ENCODE measurements around the gene C1QTNF8.

C1QTNF8 gene

DNA sequence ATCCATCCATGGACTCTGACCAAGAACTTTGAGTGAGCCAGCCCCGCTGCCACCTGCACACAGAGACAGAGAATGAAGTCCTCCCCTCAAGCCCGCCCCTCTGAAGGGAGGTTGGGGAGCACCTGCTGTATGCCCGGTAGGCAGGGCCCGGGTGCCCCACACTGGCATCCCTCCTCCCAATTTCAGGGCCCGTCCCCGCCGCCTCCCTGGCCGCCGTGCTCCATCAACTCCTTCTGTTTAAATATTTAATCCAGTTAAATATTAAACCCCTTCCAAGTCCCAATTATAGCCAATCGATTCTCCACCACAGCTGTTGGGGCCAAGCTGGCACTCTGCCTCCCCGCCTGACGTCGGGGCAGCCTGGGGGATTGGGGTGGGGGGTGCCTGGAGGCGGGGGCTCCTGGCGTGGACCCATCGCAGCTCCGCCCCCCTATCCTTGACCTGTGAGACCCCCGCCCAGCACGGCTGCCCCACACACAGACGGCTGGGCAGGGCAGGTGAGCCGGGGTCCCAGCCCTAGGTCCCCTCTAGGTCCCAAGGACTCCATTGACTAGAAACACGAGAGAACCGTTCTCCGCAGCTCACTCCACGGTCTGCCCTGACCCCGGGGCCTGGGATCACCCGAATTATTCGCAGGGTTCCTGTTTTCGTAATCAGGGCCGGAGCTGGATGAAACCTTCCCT lies 38.9 kb upstream of the C1QTNF8 start:
- Histone ChIP-seq H3K9me3 (replicated peaks; ENCODE audit: low read length) (no peaks in the 10 kb centered on the region), H3K36me3 (ENCODE audit: insufficient read depth, low read length) (no peaks in the 10 kb centered on the region), H3K4me1 (ENCODE audit: control insufficient read depth, insufficient read depth, low read length) (no peaks in the 10 kb centered on the region), H3K9ac (ENCODE audit: low read depth, low read length) (no peak overlapping the region), H3K27me3 (ENCODE audit: control insufficient read depth, insufficient read depth, low read length) (peaks cover 21% of the 10 kb centered on the region), H3K4me2 (ENCODE audit: low read length) (no peak overlapping the region), H3K4me3 (ENCODE audit: low read length) (no peak overlapping the region)

DNA sequence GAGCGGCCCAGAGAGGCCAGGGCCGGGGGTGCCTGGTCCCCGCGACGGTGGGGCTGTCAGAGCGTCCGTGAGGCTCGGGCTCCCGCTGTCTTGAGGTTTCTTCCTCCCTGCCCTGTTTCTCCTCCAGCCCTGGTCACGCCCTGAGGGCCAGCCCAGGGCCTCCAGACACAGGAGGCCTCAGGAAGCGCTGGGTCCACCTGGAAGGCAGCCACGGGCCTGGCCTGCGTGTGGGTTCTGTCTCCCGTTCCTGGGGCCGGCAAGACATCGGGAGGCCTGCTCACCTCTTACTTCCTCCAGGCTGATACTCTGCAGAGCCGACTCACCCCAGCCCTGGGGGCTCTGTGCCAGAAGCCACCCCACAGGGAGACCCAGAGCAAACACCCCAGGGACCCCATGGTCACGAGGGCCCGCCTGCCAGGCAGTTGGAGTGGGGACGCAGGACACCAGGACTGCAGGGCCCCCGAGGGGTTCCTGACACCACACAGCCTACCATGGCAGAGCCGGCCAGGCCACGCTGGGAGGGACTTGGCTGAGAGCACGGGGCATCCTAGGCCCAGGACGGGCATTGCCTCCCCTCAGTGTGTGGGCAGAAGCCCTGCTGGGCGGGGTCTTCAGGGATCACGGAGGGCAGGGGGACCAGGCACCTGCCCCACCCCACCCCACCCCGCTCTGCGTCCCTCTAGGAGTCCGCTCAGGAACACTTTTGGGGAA lies 37.9 kb upstream of the C1QTNF8 start:
- H3K4me3 ChIP-seq (ENCODE audit: low read length): no peak overlapping the region
- no peak overlapping the region for H3K4me2 ChIP-seq (ENCODE audit: low read length)
- H3K9ac ChIP-seq (ENCODE audit: low read depth, low read length): no peak overlapping the region

DNA sequence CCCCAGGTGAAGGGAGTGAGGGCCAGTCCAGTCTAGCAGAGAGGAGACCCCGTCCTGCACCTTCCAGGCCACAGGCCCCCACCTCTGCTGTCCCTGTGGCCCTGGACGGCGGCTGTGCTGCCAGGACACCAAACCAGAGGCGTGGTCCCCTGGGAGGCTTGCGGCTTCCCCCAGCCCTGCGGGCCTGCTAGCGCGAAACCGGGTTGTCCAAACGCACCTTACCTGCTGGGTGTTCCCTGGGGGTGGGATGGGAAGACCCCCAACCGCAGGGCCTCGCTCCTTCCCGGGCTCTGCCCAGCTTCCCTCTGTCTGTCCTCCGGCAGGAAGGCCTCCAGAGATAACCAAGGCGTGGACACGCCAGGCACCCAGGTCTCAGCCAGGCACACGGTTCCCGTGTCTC lies 37.2 kb upstream of the C1QTNF8 start:
- Histone ChIP-seq H3K4me3 (ENCODE audit: low read length) (no peak overlapping the region), H3K27me3 (ENCODE audit: control insufficient read depth, insufficient read depth, low read length) (peaks cover 21% of the 10 kb centered on the region), H3K9me3 (replicated peaks; ENCODE audit: low read length) (no peaks in the 10 kb centered on the region), H3K36me3 (ENCODE audit: insufficient read depth, low read length) (no peaks in the 10 kb centered on the region), H3K4me2 (ENCODE audit: low read length) (no peak overlapping the region), H3K9ac (ENCODE audit: low read depth, low read length) (no peak overlapping the region), H3K4me1 (ENCODE audit: control insufficient read depth, insufficient read depth, low read length) (no peaks in the 10 kb centered on the region)

More for the DNA sequence above, 37.9 kb upstream of the C1QTNF8 start:
- Histone ChIP-seq H3K27me3 (ENCODE audit: control insufficient read depth, insufficient read depth, low read length) (peaks cover 21% of the 10 kb centered on the region), H3K4me1 (ENCODE audit: control insufficient read depth, insufficient read depth, low read length) (no peaks in the 10 kb centered on the region), H3K36me3 (ENCODE audit: insufficient read depth, low read length) (no peaks in the 10 kb centered on the region), H3K9me3 (replicated peaks; ENCODE audit: low read length) (no peaks in the 10 kb centered on the region)

DNA sequence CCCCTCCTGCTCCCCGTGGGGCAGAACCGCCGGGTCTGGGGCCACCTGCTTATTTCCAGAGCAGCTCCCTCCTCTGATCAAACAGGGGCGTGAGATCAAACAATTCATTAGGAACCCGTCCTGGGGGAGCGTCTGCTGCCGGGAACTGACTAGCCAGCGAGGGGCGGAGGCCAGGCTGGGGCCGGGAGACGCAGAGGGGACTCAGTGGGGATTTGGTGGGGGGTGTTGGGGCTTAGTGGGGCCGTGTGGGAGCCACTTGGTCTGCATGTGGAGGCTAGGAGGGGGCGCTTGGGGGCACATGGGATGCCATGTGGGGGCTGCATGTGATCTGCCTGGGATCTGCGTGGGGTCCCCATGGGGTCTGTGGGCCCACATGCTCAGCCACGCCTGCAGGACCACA lies 36.4 kb upstream of the C1QTNF8 start:
- no peak overlapping the region for H3K4me2 ChIP-seq (ENCODE audit: low read length)
- H3K4me3 ChIP-seq (ENCODE audit: low read length): no peak overlapping the region
- H3K4me1 ChIP-seq (ENCODE audit: control insufficient read depth, insufficient read depth, low read length): no peaks in the 10 kb centered on the region
- H3K27me3 ChIP-seq (ENCODE audit: control insufficient read depth, insufficient read depth, low read length): peaks cover 21% of the 10 kb centered on the region
- H3K36me3 ChIP-seq (ENCODE audit: insufficient read depth, low read length): no peaks in the 10 kb centered on the region
- H3K9me3 ChIP-seq (replicated peaks; ENCODE audit: low read length): no peaks in the 10 kb centered on the region
- H3K9ac ChIP-seq (ENCODE audit: low read depth, low read length): no peak overlapping the region

DNA sequence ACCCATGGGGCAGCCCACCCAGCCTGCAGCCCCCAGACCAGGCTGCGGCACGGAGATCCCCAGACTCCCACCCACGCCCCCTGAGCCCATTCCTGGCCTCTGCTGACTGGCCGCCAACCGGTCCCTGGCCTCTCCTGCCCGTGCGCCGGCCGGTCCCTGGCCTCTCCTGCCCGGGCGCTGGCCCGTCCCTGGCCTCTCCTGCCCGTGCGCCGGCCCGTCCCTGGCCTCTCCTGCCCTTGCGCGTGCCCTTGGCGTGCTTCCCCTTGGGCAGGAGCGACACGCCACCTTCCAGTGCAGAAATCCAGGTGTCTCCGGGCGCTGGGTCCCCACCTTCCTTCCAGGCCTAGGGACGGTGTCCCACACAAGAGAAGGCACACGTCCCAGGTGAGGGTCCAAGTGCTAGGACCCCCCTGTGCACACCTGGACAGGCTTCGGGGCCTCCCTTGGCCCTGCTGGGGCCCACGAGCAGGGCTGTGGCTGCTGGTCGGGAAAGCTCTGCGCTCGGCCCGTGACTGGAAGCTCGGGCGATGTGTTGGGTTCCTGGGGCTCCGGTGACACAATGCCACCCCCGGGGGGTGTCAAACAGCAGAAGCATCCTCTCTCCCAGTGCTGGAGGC lies 35.4 kb upstream of the C1QTNF8 start:
- no peak overlapping the region for H3K4me2 ChIP-seq (ENCODE audit: low read length)
- H3K36me3 ChIP-seq (ENCODE audit: insufficient read depth, low read length): no peaks in the 10 kb centered on the region
- no peaks in the 10 kb centered on the region for H3K9me3 ChIP-seq (replicated peaks; ENCODE audit: low read length)
- no peak overlapping the region for H3K4me3 ChIP-seq (ENCODE audit: low read length)
- no peak overlapping the region for H3K9ac ChIP-seq (ENCODE audit: low read depth, low read length)
- H3K4me1 ChIP-seq (ENCODE audit: control insufficient read depth, insufficient read depth, low read length): no peaks in the 10 kb centered on the region
- peaks cover 21% of the 10 kb centered on the region for H3K27me3 ChIP-seq (ENCODE audit: control insufficient read depth, insufficient read depth, low read length)

DNA sequence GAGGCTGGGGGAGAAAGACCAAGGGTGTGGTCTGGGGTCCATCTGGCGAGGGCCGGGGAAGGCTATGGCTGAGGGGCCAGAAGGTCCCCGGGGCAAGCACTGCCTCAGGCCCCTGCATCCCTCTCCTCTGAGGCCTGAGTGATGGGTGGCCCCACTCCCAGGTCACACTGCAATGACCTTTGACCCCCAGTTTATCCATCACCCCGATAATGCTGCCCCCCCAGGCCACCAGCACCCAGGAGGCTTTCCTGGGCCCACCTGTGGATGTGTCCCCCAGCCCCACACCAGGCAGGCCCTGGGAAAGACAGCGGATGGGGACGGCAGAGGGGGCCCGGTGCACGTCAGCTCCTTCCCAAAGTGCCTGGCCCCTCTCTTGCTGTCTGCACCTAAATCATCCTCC lies 34.3 kb upstream of the C1QTNF8 start:
- H3K27me3 ChIP-seq (ENCODE audit: control insufficient read depth, insufficient read depth, low read length): peaks cover 15% of the 10 kb centered on the region
- no peak overlapping the region for H3K4me3 ChIP-seq (ENCODE audit: low read length)
- no peaks in the 10 kb centered on the region for H3K9me3 ChIP-seq (replicated peaks; ENCODE audit: low read length)

DNA sequence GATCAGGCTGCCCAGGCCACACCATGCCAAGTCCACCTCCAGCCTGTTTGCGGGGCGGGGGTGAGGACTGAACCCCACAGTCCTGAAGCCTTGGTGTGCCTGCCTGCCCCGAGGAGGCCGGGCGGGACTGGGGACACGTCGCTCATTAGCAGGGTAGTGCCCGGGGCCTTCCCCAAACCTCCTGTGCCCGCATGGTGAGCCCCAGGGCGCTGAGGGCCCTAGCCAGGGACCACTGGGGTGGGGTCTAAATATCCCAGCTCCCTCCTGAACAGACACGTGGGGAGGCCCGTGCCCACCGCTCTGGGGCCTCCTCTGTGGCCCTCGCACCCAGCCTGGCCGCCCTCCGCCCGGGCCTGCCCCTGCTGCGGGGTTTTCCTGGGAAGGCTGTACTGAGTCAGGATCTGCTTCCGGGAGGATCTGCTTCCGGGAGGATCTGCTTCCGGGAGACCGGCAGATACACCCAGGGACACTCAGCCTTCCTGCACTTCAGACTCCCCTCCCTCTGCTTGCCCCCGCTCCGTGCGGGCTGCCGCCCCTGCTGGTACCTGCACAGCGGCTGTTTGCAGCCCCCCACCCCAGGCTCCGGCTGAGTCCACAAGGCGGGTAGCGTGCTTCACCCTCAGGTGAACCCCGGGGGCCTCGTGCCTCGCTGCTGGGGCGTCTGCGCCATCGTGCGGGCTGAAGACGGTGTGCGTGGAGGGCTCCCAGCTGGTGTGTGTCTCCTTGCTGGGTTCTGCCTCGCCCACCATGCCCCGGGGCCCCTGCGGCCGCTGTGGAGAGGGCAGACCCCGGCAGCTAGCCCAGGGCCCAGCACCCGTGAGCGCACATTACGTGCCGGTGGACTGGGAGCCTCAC lies 33.3 kb upstream of the C1QTNF8 start:
- Histone ChIP-seq H3K9me3 (replicated peaks; ENCODE audit: low read length) (no peaks in the 10 kb centered on the region), H3K36me3 (ENCODE audit: insufficient read depth, low read length) (no peaks in the 10 kb centered on the region), H3K27me3 (ENCODE audit: control insufficient read depth, insufficient read depth, low read length) (peaks cover 12% of the 10 kb centered on the region), H3K4me3 (ENCODE audit: low read length) (no peak overlapping the region), H3K9ac (ENCODE audit: low read depth, low read length) (no peak overlapping the region), H3K4me2 (ENCODE audit: low read length) (no peak overlapping the region), H3K4me1 (ENCODE audit: control insufficient read depth, insufficient read depth, low read length) (no peaks in the 10 kb centered on the region)

More for the DNA sequence above, 34.3 kb upstream of the C1QTNF8 start:
- no peaks in the 10 kb centered on the region for H3K36me3 ChIP-seq (ENCODE audit: insufficient read depth, low read length)
- H3K4me1 ChIP-seq (ENCODE audit: control insufficient read depth, insufficient read depth, low read length): no peaks in the 10 kb centered on the region
- H3K4me2 ChIP-seq (ENCODE audit: low read length): no peak overlapping the region
- H3K9ac ChIP-seq (ENCODE audit: low read depth, low read length): no peak overlapping the region

DNA sequence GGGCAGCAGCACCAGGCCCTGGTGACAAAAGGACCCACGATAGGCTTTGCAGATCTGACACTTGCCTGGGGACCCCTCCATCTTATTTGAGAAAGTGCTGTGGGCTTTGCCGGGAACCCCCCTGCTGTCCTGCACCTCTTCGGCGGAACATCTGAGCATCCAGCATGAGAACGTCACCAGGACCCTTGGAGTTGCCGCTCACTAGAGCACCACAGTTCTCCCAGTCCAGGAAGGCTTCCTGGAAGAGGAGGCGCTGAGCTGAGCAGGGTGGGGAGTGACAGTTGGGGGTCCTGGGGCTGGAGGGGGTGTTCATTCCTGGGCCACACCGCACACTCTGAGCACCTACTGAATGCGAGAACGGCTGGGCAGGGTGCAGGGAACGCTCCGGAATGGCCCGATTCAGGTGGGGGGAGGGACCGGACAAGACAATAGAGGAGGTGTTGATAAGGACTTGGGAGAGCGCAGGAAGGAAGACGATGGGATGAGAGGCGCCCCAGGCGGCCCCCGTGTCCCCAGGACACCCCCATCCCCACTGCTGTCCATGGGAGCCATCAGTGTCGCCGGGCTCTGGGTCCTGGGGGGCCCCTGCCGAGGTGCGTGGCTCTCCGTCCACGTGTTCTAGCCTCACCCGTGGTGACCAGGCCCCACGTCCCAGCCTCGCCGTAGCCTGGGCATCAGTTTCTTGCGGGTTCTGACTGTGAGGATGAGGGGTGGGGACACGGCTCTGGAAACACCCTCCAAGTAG lies 32.1 kb upstream of the C1QTNF8 start:
- no peak overlapping the region for H3K4me3 ChIP-seq (ENCODE audit: low read length)
- no peak overlapping the region for H3K4me2 ChIP-seq (ENCODE audit: low read length)
- H3K27me3 ChIP-seq (ENCODE audit: control insufficient read depth, insufficient read depth, low read length): peaks cover under 1% of the 10 kb centered on the region
- no peaks in the 10 kb centered on the region for H3K36me3 ChIP-seq (ENCODE audit: insufficient read depth, low read length)
- no peaks in the 10 kb centered on the region for H3K9me3 ChIP-seq (replicated peaks; ENCODE audit: low read length)
- H3K4me1 ChIP-seq (ENCODE audit: control insufficient read depth, insufficient read depth, low read length): no peaks in the 10 kb centered on the region
- no peak overlapping the region for H3K9ac ChIP-seq (ENCODE audit: low read depth, low read length)

DNA sequence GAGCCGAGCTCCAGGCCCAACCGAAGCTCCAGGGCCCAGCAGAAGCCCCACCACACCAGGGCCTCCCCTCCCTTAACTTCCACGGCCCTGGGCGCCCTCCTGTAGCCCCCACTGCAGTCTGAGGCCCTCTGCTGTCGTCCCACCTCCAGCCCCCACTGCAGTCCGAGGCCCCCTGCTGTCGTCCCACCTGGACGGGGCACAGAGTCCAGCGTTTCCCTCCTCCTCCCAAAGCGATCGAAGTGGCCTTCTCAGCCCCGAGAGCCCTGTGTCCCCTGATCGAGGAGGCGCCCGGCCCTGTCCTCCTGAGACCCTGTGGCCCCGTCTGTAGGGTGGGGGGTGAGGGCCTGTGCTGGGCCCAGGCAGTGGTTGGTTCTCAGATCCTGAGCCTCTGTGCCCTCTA lies 31.1 kb upstream of the C1QTNF8 start:
- H3K9ac ChIP-seq (ENCODE audit: low read depth, low read length): no peak overlapping the region
- H3K4me1 ChIP-seq (ENCODE audit: control insufficient read depth, insufficient read depth, low read length): no peaks in the 10 kb centered on the region
- H3K4me2 ChIP-seq (ENCODE audit: low read length): no peak overlapping the region
- H3K4me3 ChIP-seq (ENCODE audit: low read length): no peak overlapping the region
- H3K9me3 ChIP-seq (replicated peaks; ENCODE audit: low read length): no peaks in the 10 kb centered on the region
- H3K27me3 ChIP-seq (ENCODE audit: control insufficient read depth, insufficient read depth, low read length): peaks cover 4% of the 10 kb centered on the region
- H3K36me3 ChIP-seq (ENCODE audit: insufficient read depth, low read length): no peaks in the 10 kb centered on the region

DNA sequence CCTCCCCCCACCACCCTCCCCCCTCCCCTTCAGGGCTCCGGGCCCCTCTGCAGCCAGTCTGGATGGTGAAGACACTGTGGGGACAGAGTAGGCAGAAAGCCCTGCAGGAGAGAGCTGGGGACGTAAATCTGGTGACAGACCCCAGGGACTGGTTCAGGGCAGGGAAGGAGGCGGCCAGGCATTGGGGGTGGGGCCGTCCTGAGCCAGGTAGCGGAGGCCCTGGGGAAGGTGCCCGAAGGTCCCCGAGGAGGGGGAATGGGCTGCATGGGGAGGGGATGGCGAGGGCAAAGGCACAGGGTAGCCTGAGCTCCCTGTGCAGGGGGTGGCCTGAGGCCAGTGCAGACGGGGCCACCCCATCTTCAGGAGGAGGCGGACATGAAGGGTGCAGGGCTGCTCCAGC lies 30.5 kb upstream of the C1QTNF8 start:
- Histone ChIP-seq H3K9ac (ENCODE audit: low read depth, low read length) (no peak overlapping the region), H3K9me3 (replicated peaks; ENCODE audit: low read length) (no peaks in the 10 kb centered on the region), H3K4me3 (ENCODE audit: low read length) (no peak overlapping the region), H3K36me3 (ENCODE audit: insufficient read depth, low read length) (no peaks in the 10 kb centered on the region), H3K4me1 (ENCODE audit: control insufficient read depth, insufficient read depth, low read length) (no peaks in the 10 kb centered on the region), H3K27me3 (ENCODE audit: control insufficient read depth, insufficient read depth, low read length) (peaks cover 4% of the 10 kb centered on the region), H3K4me2 (ENCODE audit: low read length) (no peak overlapping the region)

DNA sequence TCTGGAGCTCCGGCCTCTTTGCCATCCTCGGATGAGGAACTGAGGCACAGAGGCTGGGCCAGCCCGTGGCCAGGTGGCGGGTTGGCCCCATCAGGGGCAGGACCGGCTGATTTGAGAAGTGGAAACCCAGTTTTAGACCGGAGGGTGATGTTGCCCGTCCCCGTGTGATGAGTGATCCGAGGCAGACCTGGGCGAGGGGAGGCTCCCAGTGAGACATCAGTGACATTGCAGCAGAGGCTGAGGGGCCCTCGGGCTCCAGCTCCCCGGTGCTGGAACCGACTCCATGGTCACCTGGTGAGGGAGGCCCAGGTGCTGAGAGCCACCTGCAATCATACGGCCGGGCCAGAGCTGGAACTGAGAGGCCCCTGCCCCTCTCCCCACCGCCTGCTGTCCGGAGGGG lies 30.0 kb upstream of the C1QTNF8 start:
- Histone ChIP-seq H3K27me3 (ENCODE audit: control insufficient read depth, insufficient read depth, low read length) (peaks cover 4% of the 10 kb centered on the region), H3K9me3 (replicated peaks; ENCODE audit: low read length) (no peaks in the 10 kb centered on the region), H3K4me3 (ENCODE audit: low read length) (no peak overlapping the region), H3K36me3 (ENCODE audit: insufficient read depth, low read length) (no peaks in the 10 kb centered on the region), H3K9ac (ENCODE audit: low read depth, low read length) (no peak overlapping the region), H3K4me2 (ENCODE audit: low read length) (no peak overlapping the region), H3K4me1 (ENCODE audit: control insufficient read depth, insufficient read depth, low read length) (no peaks in the 10 kb centered on the region)
